Erythroblast (primary cell): ENCODE data around the gene ARHGAP6.

Experiments used
- GATA1 ChIP-seq: IDR thresholded peaks from 2 replicates; pipeline ENCODE4 v1.6.1; 2011; ENCODE audit warnings: low read depth, mild to moderate bottlenecking, control low read depth, low read length, moderate library complexity
- POLR2A ChIP-seq: IDR thresholded peaks from 2 replicates; pipeline ENCODE4 v1.6.1; 2011; ENCODE audit warnings: mild to moderate bottlenecking, low read length

DNA sequence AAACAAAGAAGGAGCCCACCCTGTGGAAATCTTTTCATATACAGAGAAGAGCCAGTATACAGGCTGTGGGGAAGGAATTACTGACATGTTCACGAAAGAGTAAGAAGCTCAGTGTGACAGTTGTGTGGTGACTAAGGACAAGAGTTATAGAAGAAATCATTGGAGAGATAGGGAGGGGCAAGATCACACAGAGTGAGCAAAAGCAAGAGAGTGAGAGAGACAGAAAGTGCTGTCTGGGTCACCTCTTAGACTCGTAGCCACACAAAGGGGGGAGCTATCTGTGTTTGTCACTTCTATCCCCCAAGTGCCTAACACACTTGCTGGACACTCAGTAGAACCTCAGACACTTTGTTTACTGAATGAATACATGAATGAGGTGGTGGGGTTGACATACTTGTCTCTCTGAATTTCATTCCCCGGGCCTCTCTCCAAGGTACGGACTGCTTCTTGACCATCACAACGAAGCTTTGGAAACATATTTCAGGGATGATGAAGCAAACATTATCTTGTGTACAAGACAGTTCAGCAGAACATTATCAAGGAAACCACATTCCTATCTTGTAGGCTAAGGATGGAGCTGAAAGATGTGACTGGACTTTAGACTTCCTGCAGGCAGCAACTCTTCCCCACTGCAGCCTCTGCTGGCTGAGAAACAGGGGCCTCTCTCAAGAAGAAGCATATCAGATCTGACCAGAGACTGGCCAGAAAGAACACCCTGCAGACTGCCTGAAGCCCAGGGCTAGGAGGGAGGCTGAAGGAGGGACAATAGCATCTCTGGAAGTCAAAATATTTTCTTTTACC, 204.3 kb downstream of the ARHGAP6 start:
- TF ChIP-seq GATA1 (no peak), POLR2A (no peak)
